OCI-M1 (cell line): ENCODE data around the gene TRPV4.
"Not testable (repeated sequence)": the region's sequence is repeated elsewhere in the genome, so short reads cannot be mapped to it uniquely, and the experiment has no call there.

Source experiments
- DNase-seq: peaks from one replicate; lab custom pipeline; 2025; lab: John Stamatoyannopoulos, UW

TRPV4 gene

DNA sequence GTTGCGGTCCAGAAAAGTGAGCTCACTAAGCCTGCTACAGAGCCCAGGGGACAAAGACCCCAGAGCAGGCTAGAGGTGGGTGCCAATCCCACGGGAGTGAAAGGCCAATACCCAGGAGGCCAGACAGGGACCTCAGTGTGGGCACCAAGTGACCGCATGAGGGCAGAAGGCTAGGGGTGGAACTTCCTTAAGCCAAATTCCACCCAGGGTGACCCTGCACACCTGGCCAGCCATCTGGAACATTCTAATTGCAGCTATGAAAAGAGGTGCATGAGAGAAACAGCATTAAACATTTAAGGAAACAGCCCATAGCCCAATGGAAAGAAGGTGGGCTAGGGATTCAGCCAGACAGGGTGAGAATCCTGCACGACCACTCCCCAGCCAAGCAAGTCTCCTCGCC, 27.8 kb upstream of the TRPV4 start:
- DNase-seq: no peak

DNA sequence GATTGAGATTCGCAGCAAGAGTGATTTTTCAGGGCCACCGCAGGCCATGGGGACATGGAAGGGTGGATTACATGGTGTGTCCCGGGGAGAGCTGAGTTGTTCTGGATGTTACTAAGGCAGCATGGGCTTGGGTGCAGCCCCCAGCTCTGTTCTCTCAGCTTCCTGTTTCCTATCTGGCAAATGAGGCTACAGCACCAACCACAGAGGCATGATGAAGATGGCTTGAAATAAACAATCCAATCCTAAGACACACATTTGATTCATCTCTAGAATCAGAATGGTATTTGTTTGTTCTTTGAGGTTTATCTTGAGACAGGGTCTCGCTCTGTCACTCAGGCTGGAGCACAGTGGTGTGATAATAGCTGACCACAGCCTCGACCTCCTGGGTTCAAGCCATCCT, 25.6 kb upstream of the TRPV4 start:
- DNase-seq: no peak

DNA sequence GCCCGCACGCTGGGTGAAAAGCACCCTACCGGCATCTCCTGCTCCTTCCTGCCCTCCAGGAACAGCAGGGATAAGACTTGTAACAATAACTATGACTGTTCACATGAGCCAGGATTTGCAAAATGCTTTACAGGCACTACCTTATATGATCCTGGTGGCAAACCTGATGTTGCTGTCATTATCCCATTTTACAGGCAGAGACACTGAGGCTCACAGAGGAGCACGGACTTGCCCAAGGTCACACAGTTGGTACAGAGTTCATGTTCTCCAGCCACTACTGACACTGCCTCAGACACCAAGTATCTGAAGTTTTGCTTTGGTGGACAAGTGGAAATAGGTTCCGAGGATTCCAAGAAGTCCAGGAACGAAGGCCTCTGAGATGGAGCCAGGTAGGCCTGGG, 24.5 kb upstream of the TRPV4 start:
- no peak for DNase-seq

DNA sequence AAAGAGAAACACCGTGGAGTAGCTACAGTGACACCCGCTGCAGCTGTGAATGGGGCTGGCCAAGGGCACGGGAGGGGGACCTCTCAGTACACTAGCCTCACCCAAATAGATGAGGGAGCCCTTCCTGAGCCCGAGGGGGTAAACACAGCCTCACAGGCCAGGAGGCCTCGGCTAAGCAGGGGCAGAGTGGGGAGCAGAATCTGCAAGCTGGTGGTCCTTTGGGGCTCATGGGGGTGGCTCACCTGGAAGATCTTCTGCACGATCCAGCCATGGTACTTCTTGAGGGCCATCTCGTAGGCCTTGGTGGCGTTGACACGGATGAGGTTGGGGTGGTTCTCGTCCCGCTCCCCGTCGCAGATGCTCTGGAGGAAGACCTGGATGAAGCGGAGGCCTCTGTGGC, 22.2 kb upstream of the TRPV4 start:
- no peak for DNase-seq

DNA sequence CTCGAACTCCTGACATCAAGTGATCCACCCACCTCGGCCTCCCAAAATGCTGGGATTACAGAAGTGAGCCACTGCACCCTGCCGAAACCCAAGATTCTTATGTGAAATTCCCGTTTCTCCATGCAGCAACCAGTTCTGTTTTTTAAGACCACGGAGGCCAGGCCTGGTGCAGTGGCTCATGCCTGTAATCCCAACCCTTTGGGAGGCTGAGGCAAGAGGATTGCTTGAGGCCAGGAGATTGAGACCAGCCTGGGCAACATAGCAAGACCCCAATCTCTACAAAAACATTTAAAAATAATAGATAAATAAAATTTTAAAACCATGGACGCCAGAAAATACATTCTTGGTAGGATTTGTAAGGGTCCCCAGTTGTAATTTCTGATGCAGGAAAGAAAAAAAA, 17.3 kb upstream of the TRPV4 start:
- DNase-seq: not testable (repeated sequence)

DNA sequence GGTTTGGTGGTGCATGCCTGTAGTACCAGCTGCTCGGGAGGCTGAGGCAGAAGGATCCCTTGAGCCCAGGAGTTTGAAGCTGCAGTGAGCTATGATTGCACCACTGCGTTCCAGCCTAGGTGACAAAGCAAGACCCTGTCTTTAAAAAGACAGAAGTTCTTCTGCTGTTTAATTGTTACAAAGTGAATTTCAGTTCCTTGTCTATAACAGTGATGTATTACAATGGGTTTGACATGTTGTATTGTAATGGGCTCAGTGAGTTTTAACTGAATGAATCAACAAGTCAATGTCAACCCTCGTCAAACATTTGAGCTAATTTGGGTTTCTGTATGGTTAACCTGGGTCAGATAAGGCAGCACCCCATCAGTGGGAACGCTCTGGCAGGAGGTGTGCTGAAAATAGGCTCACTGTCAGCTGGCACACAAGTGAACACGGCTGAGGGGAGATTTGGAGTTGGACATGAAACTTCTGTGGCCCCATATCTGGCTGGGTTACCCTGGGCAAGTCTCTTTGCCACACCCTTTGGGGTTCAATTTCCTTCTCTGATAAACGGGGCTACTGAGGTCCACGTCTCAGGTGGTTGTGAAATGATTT, 14.0 kb upstream of the TRPV4 start:
- DNase-seq: no peak

DNA sequence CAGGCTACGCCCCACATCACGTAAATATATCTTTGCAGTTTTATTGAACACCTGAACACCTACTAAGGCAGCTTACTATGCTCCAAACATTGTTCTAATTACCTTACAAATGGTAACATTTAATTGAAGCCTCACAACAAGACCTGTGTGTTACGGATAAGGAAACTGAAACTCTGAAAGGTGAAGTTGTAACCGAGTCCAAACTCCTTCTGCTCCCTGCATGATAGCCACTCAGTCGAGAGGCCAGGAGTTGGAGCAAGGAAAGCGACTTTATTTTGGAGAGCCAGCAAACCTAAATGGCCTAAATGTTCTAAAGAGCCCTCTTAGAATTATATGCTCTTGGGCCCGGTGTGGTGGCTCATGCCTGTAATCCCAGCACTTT, 12.6 kb upstream of the TRPV4 start:
- no peak for DNase-seq

DNA sequence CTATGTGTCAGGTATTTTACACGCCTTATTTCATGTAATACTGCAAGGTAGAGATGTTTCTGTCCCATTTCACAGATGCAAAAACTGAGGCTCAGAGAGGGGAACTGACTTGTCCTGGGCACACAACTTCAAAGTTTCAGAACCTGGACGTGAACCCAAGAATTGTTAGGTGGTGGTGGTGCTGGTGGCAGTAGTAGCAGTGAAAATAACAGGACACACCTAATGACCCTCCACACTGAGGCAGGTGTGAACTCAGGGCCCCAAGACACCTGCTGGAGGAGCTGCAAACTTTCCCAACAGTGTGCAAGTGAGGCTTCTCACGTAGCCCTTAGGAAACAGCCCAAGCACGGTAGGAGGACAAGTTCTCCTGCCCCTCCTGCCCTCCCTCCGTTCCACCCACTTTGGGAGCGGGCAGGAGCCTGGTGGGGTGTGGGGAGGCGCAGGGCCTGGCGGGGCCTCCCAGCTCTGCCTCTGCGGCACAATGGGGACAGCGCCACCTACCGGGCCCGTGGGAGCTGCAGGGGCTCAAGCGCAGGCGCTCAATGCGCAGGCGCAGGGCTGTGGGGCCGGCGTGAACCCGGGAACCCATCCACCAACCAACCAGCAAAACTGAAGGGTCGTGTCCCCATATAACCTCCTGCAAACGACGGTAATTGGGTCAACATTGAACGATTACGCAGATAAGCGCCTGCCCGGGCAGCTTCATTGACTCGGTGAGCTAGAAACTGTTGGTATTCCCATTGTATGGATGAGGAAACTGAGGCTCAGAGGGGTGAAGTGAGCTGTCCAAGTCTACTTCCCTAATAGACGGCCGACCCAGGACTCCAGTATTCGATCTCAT, 12.0 kb upstream of the TRPV4 start:
- DNase-seq: peak; percentile 93

DNA sequence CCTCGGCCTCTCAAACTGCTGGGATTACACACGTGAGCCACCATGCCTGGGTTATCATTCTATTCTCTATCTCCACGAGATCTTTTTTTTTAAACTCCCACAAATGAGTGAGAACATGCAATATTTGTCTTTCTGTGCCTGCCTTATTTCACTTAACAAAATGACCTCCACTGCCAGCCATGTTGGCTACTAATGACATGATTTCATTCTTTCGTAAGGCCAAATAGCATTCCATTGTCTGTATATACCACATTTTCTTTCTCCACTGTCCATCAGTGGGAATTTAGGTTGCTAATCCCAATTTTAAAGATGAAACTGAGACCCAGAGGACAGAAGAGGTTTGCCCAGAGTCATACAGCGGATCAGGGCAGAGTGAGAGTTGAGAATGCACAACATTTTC, 10.9 kb upstream of the TRPV4 start:
- DNase-seq: no peak

DNA sequence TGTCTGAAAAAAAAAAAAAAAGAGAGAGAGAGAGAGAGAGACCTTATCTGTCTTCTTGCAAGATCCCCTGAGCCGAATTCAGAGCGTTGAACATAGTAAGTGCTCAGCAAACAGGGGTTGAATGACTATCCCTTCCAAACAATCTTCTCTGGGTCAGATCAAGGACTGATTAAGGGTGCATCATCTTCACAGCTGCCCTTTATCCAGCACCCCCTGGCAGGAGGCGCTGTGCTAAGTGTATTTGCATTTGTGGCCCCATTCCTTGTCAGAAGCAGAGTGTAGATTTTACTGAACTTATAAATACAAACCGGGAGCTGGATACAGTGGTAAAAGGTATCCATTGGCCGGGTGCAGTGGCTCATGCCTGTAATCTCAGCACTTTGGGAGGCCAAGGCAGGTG, 8.8 kb upstream of the TRPV4 start:
- no peak for DNase-seq

DNA sequence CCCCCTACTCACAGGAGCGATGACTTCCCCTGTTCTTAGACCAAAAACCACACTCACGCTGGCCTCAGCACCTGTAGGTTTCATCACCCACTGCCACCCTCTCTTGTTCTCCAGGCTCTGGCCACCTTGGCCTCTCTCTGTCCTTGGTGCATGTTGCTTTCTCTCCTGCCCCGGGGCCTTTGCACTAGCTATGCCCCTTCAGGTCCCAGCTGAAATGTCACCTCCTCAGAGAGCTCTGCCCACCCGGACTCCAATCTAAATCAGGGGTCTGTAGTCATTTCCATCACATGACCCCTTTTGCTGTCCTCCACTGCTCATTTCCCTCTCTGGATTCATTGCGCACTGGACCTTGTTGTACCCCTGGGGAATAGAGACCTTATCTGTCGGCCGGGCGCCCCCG, 8.2 kb upstream of the TRPV4 start:
- no peak for DNase-seq

DNA sequence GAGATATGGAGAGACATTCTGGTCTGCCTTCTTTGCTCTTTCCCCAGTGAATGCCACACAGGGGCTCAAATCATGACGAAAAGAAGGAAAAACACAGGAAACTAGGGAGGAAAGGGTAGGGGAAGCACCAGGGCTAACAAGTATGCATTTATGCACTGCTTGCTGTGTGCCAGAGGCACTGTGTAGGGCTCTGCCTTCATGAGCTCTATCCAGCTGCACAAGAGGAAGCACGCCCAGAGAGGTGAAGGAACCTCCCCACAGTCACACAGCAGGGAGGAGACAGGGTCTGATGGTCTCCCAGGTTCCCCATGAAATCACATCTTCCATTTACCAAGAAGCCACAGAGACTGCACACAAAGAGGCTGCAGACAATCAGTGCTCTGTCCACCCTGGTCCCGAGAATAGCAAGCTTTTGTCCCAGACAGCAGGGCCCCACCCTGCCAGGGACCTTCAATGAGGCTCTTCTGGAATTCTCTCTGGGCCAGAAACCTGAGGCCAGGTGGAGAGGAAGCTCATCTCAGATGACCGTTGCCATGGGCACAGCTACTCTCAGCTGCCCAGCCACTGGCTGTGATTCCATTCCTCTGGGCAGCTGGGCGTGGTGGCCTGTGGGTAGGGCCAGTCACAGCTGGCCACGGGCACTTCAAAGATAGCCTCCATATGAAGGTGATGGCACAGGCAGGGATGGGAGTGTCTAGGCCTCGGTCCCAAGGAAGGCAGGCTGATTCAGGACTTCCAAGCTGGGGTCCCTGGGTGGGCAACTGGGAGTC, 7.3 kb upstream of the TRPV4 start:
- DNase-seq: no peak

DNA sequence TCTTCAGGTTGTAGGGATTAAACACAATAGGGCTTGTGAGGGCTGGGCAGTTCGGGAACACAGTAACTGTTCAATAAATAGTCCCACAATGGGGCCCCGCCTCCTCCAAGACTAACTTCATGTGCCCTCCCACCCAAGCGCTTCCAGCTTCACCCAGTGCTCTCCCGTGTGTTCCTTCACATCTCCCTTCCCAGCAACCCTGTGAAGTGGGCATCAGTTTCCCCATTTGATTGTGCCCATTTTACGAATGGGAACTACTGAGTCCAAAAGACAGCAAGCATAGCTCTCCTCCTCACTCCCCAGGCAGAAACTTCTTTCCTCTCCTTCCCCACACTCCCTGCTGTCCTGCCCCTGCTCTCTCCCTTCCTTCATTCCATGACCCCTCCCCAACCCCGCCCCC, 6.2 kb upstream of the TRPV4 start:
- no peak for DNase-seq

DNA sequence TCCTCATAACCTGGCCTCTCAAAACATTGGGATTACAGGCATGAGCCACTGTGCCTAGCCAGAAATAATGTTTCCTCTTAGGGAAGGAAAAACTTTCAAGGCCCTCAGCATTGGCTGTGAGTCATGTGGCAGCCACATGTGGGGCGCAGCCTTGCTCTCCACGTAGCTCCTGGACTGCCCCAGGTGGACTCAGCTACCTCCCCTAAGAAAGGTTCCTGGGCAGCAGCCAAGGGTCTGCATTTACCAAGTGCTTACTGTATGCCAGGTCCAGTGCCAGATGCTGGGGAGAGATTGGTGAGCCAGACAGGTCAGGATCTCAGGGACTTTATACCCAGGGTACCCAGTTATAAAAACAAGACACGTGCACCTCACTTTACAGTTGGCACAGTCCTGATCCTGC, 3.7 kb upstream of the TRPV4 start:
- no peak for DNase-seq

DNA sequence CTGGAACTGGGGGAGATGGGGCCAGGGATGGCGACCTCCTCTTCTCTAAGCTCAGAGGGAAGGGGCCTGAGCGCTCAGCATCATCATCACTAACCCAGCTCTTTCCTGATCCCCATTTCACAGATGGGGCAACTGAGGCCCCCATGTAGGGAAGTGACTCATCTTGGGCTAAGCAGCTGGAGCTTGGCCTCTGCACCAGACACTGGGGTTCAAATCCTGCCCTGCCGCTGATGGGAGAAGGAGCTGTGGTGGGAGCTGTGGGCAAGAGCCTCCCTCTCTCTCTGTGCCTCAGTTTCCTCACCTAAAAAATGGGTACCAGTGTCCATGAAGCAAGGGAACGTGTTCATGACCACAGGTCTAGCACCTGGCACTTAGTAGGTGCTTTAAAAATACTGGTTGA, 2.6 kb upstream of the TRPV4 start:
- DNase-seq: no peak

DNA sequence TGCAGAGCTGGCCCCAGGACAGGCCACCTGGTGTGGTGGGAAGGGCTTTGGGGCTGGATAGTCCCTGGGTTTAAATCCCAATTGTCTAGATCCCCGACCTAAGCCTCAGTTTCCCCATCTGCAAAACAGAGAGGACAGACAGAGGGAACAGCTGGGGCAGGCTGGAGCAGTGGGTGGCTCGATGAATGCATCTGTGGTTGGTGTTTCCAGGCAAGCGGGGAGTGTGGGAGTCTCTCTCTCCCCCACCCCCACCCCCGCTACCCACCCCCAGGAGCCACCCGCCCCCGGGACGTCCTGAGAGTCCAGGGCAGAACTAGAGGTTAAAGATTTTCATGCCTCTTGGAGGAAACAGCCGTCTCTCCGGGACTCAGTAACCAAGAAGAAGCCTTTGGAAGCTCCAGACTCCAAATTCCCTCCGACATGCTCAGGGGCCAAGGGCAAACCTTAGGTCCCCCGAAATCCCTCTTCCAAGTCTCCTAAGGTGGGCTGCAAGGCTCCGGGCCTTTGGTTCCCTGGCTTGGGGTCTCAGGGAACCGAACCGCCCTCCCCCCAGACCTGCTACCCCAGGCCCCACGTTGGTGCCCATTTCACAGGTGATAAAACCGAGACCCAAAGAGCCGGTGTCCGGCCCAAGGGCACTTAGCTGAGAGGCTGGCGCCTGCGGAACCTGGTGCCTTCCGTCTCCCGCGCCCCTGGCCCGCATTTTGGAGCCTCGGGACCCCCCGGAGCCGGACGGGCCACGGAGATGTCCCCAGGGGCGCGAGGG, 474 bp downstream of the TRPV4 start:
- no peak for DNase-seq

DNA sequence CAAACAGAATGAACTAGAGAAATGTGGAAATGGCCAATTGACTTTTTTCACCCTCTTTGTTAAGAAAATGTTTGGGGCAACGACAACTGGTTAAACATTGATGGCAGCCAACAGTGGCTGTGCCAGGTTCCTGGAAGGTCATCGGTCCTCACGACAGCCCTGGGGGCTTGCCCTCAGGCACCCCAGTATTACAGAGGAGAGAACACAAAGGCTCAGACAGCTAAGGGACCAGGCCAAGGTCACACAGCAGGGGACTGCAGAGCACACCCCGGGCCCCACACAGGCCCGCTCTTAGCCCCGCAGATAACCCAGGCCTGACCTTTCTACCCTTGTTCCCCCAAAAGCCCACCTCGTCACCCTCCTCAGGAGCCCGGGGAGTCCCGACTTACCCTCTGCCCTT, 1.3 kb downstream of the TRPV4 start:
- no peak for DNase-seq

DNA sequence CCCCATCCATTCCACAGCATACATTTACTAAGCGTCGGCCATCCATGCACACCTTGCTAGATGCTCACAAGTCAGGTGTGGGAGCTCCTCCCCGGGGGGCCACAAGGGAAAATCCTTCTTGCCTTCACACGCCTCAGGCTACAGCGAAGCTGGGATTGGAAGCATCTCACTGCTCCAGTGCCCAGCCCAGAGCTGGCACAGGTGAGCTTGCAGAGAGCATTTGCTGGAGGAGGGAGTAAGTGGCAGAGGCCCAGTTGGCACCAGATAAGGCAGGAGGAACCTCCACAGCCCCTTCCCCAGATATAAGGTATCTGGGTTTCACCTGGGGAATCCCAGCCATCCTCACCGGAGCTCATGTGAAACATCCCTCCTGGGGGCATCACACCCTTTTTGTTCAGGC, 1.8 kb downstream of the TRPV4 start:
- no peak for DNase-seq

DNA sequence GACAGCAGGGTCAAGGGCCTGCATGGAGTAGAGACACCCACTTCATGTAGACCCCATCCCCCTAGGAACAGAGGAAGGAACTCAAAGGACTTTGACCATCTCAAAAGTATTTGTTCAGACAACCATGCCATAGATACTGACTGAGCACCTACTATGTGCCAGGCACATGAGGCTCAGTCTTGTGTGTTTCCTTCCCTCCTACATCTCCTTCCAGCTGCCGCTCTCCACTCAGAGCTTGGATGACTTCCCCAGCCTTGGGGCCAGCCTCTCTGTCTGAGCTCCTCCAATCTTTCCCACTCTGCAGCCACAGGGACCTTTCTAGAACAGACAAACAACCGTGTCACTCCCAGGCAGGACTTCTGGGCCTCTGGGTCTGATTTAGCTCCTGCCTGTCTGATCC, 2.5 kb downstream of the TRPV4 start:
- no peak for DNase-seq

DNA sequence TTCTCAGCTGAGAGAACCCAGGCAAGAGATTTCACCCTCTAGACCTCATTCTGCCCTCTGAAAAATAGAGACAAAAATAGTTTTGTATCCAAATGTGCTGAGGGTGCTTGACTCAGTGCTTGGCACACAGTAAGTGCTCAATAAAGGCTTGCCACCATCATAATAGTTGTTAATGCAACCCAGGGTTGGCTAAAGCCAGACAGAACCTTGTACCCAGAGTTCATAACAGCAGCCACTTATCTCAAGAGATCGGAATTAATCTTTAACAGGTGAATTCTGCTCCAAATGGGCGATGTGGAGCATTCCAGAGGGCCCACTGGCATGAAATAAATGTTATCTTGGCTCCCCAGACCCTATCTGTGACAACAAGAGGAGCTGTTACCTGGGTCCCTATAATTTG, 2.9 kb downstream of the TRPV4 start:
- DNase-seq: no peak

DNA sequence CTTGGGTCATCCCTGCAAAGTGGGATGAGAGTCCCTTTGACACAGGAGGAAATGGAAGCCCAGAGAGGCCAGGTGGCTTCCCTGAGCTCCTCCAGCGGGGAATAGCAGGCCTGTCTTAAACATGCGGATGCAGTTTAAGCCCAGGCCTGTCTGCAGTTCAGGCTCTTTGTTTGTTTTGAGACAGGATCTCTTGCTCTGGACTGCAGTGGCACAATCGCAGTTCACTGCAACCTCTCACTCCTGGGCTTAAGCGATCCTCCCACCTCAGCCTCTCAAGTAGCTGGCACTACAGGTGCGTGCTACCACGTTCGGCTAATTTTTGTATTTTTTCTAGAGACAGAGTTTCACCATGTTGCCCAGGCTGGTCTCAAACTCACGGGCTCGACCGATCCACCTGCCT, 3.5 kb downstream of the TRPV4 start:
- DNase-seq: no peak

DNA sequence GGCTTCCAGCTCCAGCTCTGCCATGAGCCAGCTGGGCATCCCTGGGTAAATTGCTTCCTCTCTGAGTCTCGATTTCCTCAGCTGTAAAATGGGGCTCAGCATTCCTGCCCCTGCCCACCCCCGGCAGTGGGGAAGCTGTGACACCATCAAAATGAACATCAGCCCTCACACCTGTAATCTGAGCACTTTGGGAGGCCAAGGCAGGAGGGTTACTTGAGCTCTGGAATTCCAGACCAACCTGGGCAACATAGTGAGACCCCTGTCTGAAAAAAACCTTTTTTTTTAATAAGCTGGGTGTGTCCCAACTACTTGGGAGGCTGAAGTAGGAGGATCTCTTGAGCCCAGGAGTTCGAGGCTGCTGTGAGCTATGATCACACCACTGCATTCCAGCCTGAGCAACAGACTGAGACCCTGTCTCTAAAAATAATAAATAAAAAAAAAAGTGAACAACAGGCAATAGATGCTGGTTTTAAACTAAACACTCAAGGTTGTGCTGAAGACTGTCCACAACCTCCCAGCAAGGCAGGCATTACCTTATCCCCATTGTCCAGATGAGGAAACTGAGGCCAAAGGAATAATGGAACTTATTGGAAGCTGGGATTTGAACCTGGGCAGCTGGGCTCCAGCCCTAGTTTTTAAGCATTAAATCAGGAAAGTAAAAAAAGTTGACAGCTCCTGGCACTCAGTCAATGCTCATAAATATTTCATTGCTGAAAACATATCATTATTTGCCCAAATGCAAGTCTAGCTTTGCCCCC, 4.3 kb downstream of the TRPV4 start:
- DNase-seq: no peak
